ENCODE measurements around the gene SZT2. TPM values are rescaled to one million over a fixed set of nuclear protein-coding genes. Genes with fewer than 3 reads are reported as not detected.
"Not testable (repeated sequence)": the region's sequence is repeated elsewhere in the genome, so short reads cannot be mapped to it uniquely, and the experiment has no call there.

SZT2 gene
- total and polyA plus RNA-seq, 2 of the 4 experiments (the other 2 are of a cell fraction): 9.5 to 14.3 TPM

DNA sequence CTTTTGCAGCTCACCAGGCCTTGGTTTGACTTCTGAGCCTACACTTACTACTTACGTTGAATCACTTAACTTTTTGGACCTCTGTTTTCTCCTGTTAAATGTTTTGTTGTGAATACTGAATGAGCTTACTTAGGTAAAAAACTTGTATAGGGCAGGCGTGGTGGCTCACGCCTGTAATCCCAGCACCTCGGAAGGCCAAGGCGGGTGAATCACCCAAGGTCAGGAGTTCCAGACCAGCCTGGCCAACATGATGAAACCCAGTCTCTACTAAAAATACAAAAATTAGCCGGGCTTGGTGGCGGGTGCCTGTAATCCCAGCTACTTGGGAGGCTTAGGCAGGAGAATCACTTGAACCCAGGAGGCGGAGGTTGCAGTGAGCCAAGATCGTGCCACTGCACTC is 10.7 kb downstream of the SZT2 start:
- dilution Hi-C loops (cut with HindIII; ENCODE audit: low sequenced_read_pairs, unreplicated experiment); H4K91ac ChIP-seq (ENCODE audit: insufficient read depth, low read depth, low read length); H3K27ac ChIP-seq (ENCODE audit: insufficient read depth, low read length); H4K5ac ChIP-seq (ENCODE audit: low read depth, low read length); H3K4me2 ChIP-seq (ENCODE audit: low read depth, low read length); H3K27me3 ChIP-seq (ENCODE audit: control insufficient read depth, insufficient read depth, low read length); H3K4me3 ChIP-seq (ENCODE audit: insufficient read depth, low read depth, low read length); H3K4me1 ChIP-seq (ENCODE audit: control insufficient read depth, insufficient read depth, low read length); DNase-seq; H4K20me1 ChIP-seq (ENCODE audit: insufficient read depth, low read length); H3K9me3 ChIP-seq (ENCODE audit: control insufficient read depth, insufficient read depth, low read length); H3K9ac ChIP-seq (ENCODE audit: low read depth, low read length); H2BK5ac ChIP-seq (ENCODE audit: low read depth, low read length, poor library complexity, severe bottlenecking); H2AK9ac ChIP-seq (replicated peaks; ENCODE audit: low read depth, low read length, poor library complexity); H3K18ac ChIP-seq (ENCODE audit: low read depth, low read length); ATAC-seq (ENCODE audit: low read depth); H2BK15ac ChIP-seq (ENCODE audit: low read depth, low read length); H2AK5ac ChIP-seq (ENCODE audit: low read depth, low read length); H2BK20ac ChIP-seq (ENCODE audit: low read depth, low read length); BruUV-seq (replicated peaks); H4K8ac ChIP-seq (ENCODE audit: low read depth in 2 of 2, low read length in 2 of 2); H3K14ac ChIP-seq (replicated peaks; ENCODE audit: low read depth, low read length); POLR2A ChIA-PET (ENCODE audit: unreplicated experiment); H2BK120ac ChIP-seq (ENCODE audit: low read depth, low read length); H3K23ac ChIP-seq (ENCODE audit: low read depth, low read length); H3K9me1 ChIP-seq (ENCODE audit: insufficient read depth, low read length); H2AFZ ChIP-seq (replicated peaks; ENCODE audit: low read length, poor library complexity); H3K56ac ChIP-seq (ENCODE audit: extremely low read depth, insufficient read depth, low read length); H3K4ac ChIP-seq (ENCODE audit: low read depth, low read length); intact Hi-C loops (cut with micrococcal nuclease): not testable (repeated sequence)
- in situ Hi-C loops (cut with MboI; ENCODE audit: low sequenced_read_pairs): loop anchor here (25.0 kb wide), 1 partner anchor 488 kb away; no protein-coding TSS in a partner anchor
- H3K79me1 ChIP-seq (ENCODE audit: low read depth in 1 of 2, low read length in 2 of 2): peaks cover 40 to 66% of the 10 kb centered on the region in 2 experiments
- whole genome bisulfite sequencing, 2 experiments (ENCODE audit: extremely low coverage in 2 of 2, insufficient read length in 1 of 2): no CpG with 5 or more reads among the region's 9 CpGs
- CTCF ChIA-PET: interaction anchor here (1.4 kb wide), 1 partner anchor 10 kb away, joined by 4 read pairs; no protein-coding TSS in a partner anchor
- H3K36me3 ChIP-seq (ENCODE audit: control insufficient read depth, insufficient read depth, low read length): peaks cover 20% of the 10 kb centered on the region
